ENCODE data around the gene CREB5.

CREB5 gene

DNA sequence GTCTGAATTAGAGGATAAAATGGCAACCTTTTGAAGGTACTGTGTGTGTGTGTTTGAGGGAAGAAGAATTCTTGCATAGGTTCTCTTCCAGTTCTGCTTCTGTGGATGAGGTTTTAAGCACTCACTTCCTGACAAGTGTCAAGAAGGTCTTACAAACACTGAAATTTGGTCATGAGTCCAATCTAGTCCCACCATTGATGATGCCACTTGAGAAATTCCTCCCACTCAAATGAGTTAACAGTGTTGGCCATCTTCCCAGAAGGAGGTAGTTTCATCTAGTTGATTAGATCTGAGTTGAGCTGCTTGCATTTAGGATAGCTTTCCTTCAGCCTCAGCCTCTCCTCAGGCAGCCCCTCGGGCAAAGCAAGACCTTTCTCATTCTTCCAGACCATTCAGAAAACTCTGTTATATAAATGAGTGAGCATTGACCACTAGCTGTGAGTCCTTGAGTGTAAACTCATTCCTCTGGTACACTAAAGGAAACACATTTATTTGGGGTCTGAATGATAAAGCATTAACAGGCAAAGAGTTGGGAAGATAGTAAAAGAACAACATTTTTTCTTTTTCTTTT is 356.3 kb downstream of the CREB5 start:
- no peak for FAIRE-seq
- DNase-seq (ENCODE audit: low spot score) = peak; percentile 44

- DNase-seq (ENCODE audit: low spot score) = no peak
- no peak for FAIRE-seq
These were observed 359.7 kb downstream of the CREB5 start for GRCh38 chr7:28771906-28772622.

GRCh38 chr7:28773423-28774145 is 361.3 kb downstream of the CREB5 start:
- FAIRE-seq (peak; percentile 62), DNase-seq (ENCODE audit: low spot score) (peak; percentile 15)

DNA sequence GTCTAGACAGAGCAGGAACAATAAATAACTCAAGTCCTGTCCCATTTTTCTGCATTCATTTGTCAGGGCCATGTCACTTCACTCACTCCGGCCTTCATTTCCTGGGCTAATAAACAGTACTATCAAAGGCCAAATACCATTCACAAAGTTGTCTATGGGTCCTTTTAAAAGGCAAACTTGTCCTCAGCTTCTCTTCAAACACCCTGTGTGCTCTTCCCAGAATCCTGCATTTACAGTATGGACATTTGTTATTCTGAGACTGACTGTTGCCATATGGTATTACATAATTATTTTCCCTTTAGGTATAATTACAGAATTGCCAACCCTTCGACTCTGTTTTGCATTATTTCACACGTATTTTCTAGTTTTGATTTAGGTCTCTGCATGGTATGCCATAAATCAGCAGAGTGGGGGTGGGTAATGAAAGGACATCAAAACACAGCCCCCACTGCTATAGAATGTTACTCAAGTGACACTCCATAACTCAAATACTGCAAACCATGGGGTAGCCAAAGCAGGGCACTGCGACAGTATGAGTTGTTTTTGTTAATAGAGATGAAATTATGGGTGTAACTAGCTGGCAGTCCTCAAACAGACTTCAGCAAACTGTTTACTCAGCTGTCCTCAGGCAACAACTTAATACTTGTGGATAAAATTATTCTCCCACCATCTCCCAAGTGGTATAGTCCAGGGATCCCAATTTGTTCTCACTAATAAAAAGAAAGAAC is 362.1 kb downstream of the CREB5 start:
- no peak for FAIRE-seq
- no peak for DNase-seq (ENCODE audit: low spot score)

GRCh38 chr7:28776463-28777157 is 364.3 kb downstream of the CREB5 start:
- DNase-seq (ENCODE audit: low spot score) = no peak
- FAIRE-seq = no peak

DNA sequence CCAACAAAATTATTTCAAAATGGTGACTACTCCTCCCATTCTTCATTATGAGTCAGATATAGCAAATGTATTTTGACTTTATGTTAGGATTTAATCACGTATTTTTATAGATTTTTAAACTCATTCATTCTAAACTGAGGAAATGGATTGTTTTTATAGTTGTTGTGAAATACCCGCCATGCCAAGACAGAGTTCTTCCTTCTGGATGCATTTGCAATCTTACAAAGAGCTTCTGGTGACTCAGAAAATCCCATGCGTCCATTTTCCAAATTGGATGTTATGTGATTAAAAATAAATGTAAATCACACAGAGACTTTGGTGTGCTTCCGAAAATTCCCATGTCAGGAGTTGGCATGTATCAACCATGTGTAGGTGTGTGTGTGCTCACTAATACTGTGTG is 366.5 kb downstream of the CREB5 start:
- no peak for DNase-seq (ENCODE audit: low spot score)
- no peak for FAIRE-seq

DNA sequence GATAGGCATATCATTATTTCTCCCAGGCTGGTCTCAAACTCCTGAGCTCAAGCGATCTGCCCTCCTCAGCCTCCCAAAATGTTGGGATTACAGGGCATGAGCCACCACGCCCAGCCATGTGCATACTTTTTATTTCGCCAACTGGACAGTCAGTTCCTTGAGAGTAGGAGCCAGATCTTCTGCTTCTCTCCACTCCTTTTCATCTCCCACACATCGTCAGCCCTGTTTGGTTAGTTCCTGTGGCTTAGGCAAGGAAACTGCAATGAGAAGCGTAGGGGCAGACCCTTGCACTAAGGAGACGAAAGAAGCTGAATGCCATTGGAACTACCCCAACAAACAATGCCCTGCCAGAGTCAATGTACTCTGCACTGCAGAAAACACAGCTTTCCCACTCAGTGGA is 367.6 kb downstream of the CREB5 start:
- FAIRE-seq (no peak), DNase-seq (ENCODE audit: low spot score) (no peak)

DNA sequence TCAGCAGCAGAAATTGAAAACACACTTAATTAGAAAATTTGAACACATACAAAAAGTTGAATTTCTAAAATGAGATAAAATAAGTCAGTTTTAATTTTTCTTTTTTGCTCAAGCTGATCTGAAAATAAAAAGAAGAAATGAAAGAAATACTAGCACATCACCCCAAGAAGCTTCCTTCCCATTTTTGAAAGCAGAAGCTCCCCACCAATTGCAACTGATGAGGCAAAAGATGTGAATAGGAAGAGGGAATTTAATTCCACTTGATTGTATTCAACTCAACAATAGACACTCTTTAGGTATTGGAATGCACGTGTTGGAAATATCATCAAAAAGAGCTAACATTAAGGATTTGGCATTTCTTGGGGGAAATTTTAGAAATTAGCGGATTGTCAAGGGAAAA is 370.0 kb downstream of the CREB5 start:
- DNase-seq (ENCODE audit: low spot score) = no peak

DNA sequence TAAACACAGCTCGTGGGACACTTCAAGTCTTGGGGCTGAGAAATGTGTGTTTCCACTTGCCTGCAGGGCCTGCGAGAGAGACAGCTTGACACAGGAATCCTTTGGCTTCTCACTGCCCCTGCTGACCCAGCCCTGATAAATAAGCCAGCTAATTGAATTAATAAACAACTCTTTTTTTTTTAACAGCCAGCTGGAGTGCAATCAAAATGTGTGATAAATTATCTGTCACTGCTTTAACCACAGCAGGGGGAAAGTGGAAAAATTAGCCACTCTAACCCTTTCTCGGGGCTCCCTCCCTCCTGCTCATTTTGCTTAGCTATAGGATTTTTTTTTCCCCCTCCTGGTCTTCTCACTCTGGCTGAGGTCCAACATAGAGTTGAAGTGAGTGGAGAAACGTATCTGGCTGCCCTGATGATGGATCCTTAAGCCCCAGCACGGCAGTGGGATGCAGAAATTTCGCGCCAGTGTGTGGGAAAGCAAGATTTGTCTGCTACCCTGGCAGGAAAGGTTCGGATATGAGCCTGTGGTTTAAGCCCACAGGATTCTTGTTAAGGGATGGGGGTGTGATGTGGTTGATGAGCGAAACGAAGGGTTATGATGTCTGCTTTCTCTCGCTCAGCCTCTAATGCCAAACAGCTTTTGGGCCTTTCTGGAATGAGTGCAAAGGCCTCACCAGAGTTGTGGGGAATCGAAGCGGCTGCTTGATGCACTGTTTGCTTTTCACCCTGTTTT is 372.0 kb downstream of the CREB5 start:
- no peak for FAIRE-seq
- no peak for DNase-seq (ENCODE audit: low spot score)

More for the DNA sequence above, 370.0 kb downstream of the CREB5 start:
- no peak for FAIRE-seq

DNA sequence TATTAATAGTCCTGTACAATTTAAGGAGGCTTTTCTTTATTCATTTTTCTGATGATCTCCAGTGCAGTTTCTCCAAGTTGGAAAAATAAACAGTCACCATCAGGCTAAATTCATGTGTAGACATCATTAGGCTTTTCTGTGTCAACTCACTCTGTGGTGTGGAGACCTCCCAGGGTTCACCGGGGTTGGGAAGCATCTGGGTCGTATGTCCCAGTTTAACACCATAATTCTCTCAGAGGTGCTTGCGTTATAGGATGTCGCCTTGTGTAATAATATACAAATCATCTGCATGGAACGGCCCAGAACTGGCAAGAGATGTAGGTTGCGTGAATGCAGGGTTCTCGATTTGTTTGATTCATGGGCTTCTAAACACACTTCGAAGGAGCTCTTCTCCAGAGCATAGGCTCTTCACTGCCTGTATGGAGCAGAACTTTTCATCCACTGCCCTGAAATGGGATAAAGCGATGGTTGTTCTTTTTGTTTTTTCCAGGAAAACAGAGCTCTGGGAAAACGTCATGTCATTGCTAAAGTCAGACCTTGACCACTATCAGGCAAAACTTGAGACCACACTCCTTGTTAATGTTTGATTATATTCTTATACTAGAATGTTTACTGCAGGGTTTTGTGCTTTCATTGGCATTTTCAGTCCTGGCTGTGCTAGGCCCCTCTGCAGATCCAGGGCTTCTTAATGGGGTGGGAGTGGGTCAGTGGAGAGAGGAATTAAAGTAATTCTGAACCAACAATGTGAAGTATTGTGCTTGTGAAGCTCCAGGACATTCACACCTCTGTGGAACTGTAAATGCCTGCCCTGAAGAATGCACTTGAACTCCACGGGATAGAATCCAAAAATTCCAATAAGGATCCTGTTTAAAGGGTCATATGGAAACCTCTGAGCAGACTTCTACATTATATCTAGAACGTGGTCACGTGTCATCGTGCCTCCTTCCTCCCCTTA is 373.0 kb downstream of the CREB5 start:
- FAIRE-seq (no peak), DNase-seq (ENCODE audit: low spot score) (no peak)

- DNase-seq (ENCODE audit: low spot score) (peak; percentile 11), FAIRE-seq (peak; percentile 17)
These were observed 373.8 kb downstream of the CREB5 start for GRCh38 chr7:28786156-28786555.

DNA sequence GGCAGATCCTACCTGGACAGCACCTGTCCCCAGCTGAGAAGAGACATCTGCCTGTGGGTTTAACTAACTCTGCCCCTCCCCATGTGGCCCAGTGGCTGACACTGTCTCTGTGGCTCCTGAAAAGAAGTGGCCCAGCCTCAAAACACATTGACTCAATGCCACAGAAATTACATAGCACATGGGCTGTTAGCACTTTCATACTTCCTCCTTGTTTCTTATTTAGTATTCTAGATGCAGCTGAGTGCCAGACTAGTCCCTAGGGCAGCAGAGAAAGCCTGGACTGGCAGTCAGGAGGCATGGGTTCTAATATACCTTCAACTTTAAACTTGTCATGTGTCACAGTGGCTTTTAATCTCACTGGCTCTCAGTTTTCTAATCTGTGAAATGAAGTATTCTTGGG is 374.8 kb downstream of the CREB5 start:
- DNase-seq (ENCODE audit: low spot score) = no peak
- no peak for FAIRE-seq

DNA sequence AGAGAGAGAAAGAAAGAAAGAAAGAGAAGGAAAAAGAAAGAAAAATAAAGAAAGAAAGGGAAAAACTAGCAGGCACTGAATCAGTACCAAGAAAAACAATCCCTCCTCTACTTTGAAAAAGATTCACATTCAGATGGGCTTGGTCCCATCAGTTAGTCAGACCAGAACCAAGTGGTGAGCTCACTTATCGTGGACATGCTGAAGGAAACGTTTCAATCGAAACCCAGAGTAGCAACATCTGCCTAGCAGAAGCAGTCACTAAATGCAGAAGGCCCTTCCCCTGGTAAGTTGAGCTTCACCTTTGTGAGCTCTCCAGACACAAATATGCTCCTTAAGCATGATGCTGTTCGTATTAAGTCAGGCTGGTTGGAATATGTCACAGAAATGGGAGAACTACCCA is 378.1 kb downstream of the CREB5 start:
- DNase-seq (ENCODE audit: low spot score) = no peak

DNA sequence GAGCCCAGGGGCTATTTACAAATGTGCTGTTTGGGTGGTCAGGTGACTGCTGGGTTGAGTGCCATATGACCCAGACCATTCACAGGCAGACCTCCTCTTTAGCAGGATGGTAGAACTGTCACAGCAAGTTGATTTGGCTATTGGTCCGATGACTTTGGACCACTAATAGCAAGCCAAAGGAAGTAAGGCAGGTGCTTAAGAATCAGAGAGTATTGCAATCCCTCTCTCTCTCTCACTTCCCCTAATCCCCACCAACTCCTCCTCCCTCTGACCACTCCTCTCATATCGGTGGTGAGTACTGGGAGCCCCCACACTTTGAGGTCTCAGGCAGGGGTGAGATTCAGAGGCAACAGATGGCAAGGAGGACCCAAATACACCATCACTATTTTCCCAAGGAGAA is 380.5 kb downstream of the CREB5 start:
- FAIRE-seq = no peak

More for the DNA sequence above, 378.1 kb downstream of the CREB5 start:
- FAIRE-seq = no peak

GRCh38 chr7:28793381-28794085 is 381.2 kb downstream of the CREB5 start:
- FAIRE-seq (no peak), DNase-seq (ENCODE audit: low spot score) (no peak)

More for the DNA sequence above, 380.5 kb downstream of the CREB5 start:
- DNase-seq (ENCODE audit: low spot score) = no peak

DNA sequence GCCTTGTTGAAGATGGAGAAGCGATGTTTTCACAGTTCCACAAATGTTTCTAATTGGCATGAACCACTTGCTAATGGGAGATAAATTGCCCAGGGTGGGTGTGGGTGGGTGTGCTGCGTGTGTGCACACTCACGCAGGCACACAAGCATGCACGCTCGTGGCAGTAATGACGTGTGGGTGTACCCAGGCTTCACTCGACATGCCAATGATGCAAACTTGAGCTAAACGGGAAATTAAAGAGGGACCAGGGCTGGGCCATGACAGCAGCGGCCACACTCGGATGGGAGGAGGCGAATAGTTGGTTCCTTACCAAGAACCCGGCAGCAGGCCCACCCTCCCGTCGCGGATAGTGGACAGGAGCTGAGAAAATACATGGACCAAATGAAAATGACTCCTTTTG is 386.0 kb downstream of the CREB5 start:
- FAIRE-seq (no peak), DNase-seq (ENCODE audit: low spot score) (no peak)

DNA sequence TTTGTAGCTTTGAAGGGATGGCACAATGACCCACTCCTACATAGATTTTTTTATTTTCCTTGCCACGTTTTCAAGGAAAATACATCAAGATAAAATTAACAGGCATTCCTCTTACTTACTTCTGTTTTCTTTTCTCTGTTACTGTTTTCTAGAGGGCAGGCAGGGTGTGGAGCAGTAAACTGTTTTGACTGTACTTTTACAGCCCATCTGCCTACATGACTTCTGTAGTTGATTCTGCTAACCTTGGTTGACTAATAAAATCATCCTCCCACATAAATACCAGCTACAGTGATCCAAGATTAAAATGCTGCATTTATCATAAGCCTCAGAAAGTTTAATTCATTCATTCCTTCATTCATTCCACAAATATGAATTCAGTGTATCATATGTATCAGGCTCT is 387.3 kb downstream of the CREB5 start:
- DNase-seq (ENCODE audit: low spot score) (no peak), FAIRE-seq (no peak)

- DNase-seq (ENCODE audit: low spot score) (no peak), FAIRE-seq (no peak)
These were observed 387.8 kb downstream of the CREB5 start for GRCh38 chr7:28800150-28800549.

DNA sequence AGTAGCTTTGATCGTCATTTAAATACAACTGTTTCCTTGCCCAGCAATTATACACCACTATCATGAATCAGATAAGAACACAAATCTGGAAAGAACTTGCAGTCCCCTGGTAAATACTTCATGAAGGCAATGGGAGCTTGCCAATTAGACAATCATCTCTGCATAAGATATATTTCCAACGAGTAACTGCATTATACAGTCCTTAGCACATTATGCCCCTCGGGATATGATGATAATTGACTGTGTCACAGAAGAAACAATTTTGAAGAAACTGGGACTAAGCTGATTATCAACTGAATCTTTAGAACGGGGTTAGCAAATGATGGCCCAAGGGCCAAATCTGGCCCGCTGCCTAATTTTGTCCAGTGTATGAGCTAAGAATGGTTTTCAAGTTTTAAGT is 390.1 kb downstream of the CREB5 start:
- DNase-seq (ENCODE audit: low spot score) = no peak
- FAIRE-seq = no peak
